ENCODE data around the gene RNPEPL1.

The RNPEPL1 gene

DNA sequence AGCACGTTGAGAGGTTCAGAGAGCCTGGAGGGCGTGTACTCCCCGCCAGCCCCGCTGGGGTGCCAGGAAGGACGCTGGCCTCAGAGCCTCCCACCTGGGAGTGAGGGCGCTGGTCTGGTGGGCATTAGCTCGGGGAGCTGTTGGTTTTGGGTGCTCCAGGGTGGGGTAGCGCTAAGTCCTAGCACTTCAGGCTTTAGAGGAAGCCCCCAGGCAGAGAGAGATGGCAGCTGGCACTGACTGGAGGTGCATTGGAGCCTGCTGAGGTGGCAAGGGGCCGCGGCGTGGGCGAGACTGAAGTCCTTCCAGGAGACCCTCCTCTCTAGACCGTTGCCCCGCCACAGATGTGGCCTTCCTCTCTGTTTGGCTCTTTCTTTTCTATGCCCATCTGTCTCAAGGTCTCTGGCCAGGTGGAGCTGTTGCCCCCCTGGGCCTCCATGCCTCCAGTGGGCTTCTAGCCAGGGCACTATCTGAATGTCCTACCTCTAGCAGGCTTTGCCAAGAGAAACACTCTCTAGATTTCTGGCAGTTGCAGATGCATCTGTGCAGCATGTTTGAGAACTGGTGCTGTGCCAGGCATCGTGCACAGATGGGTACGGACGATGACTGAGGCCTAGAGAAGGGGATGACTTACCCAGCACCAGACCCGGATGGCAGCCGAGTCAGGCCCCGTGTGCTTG lies 24.9 kb downstream of the RNPEPL1 start:
- DNase-seq: no peak

DNA sequence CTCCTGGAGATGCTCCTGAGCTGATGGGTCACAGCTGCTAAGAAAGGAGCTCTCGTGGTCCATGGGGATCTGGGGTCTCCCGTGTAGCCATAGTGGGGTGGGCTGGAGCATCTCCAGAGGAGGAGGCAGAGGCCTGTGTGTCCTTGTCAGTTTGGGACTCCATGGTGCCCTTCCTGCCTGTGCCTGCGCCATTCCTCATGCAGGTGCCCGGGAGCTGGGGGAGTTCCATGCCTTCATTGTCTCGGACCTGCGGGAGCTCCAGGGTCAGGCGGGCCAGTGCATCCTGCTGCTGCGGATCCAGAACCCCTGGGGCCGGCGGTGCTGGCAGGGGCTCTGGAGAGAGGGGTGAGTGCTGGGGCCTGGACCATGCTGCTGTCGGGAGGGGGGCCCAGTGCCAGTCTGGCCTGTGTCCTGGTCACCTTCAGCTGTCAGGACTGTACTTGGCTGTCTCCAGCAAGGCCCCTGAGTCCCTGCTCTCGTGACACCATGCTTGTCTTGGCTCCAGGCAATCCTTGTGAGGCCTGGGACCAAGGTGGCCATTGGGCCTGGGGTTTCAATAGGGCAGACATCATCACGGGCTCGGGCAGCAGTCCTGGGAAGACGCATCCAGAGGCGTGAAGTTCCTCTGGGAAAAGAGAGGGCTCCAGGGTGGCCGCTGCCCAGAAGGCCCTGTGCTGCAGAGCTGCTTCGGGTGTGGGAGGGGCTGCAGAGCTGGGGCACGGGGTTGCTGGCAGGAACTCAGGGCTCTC lies 25.6 kb downstream of the RNPEPL1 start:
- DNase-seq: no peak

- no peak for DNase-seq
Measured at GRCh38 chr2:240594511-240595380, 26.5 kb downstream of the RNPEPL1 start.

DNA sequence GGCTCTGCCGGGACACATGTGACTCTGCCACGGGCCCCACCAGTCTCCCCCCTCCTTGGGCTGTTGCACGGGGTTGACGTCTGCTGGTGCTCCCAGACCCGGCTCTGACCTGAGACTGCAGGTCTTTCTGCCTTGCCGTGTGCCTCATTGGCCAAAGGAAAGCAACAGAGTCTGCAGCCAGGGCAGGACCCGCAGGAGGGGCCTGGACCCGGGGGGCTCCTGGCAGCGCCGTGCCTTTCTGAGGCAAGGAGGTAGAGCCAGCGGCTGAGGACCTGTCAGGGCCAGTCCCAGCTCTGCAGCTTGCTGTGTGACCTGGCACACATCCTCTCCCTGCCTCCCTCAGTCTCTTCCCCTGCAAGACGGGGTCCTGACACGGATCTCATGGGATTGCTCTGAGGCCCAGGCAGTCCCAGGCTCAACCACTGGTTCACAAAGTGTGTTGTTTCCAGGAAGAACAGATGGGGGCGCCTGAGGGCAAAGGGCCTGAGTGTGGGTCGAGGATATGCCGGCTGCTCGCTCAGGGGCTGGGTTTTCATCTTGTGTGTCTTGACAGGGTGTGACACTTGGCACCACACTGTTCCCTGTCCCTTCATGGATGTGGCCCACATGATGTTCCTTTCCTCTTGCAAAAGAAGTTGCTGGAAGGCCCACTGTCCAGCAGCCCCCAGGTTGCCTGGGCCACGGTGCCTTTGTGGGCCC lies 27.2 kb downstream of the RNPEPL1 start:
- DNase-seq: no peak

DNA sequence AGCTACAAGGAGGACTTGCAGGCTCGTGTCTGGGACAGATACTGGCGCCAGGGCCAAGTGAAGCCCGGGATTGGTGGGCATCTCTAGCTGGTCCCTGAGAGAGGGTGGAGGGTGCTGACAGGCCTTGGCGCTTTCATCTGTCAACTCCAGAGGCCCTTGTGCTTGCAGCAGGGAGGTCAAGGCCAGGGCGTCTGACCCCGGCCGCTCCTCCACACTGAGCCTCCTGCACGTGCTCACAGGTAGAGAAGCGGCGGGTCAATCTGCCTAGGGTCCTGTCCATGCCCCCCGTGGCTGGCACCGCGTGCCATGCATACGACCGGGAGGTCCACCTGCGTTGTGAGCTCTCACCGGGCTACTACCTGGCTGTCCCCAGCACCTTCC lies 27.8 kb downstream of the RNPEPL1 start:
- DNase-seq: no peak

GRCh38 chr2:240596491-240596931 lies 28.2 kb downstream of the RNPEPL1 start:
- DNase-seq: no peak

DNA sequence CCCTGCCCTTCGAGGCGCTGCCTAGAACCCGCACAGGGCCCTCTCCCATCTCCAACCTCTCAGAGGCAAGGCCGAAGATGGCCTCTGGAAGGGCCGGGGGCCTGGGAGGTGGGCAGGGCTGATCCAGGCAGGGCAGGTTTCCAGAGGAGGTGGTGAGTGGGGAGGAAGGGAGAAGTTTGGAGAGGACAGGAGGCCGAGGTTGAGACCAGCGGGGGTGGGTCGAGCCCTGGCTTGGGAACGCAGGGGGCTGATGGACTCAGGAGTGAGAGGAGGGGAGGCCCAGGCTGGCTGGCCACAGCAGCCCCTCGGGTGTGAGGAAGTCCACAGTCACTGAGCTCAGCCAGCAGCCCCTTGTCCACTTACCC lies 28.8 kb downstream of the RNPEPL1 start:
- no peak for DNase-seq

DNA sequence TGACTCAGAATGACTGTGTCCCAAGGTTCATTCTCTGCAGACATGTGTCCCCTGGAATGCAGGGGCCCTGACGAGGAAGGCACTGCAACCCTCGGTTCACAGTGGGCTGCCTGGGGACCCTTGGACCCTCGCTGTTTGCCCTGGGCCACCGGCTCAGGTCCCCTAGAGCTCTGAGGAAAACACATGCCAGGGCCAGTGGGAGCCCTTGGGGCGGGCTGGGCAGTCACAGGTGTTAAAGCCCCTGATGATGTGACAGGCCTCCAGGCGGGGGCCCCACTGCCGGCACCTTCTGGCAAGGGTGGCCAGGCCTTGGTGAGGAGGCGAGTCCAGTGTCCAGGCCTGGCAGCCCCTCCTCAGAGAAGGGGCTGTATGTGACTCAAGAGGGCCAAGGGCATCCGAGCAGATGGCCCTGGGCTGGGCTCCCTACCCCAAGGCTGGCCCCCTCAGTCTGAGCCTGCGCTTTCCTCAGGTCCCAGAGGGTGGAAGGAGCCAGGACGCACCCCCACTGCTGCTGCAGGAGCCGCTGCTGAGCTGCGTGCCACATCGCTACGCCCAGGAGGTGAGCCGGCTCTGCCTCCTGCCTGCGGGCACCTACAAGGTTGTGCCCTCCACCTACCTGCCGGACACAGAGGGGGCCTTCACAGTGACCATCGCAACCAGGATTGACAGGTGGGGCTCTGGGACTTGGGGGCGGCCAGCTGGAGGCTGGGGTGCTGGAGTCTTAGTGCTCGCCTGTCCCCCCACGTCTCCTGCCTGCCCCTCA lies 29.3 kb downstream of the RNPEPL1 start:
- no peak for DNase-seq

- no peak for DNase-seq
Measured at GRCh38 chr2:240598311-240598911, 30.1 kb downstream of the RNPEPL1 start.

- DNase-seq: no peak
Measured at GRCh38 chr2:240599141-240599583, 30.9 kb downstream of the RNPEPL1 start.

GRCh38 chr2:240600451-240600961 lies 32.2 kb downstream of the RNPEPL1 start:
- no peak for DNase-seq

DNA sequence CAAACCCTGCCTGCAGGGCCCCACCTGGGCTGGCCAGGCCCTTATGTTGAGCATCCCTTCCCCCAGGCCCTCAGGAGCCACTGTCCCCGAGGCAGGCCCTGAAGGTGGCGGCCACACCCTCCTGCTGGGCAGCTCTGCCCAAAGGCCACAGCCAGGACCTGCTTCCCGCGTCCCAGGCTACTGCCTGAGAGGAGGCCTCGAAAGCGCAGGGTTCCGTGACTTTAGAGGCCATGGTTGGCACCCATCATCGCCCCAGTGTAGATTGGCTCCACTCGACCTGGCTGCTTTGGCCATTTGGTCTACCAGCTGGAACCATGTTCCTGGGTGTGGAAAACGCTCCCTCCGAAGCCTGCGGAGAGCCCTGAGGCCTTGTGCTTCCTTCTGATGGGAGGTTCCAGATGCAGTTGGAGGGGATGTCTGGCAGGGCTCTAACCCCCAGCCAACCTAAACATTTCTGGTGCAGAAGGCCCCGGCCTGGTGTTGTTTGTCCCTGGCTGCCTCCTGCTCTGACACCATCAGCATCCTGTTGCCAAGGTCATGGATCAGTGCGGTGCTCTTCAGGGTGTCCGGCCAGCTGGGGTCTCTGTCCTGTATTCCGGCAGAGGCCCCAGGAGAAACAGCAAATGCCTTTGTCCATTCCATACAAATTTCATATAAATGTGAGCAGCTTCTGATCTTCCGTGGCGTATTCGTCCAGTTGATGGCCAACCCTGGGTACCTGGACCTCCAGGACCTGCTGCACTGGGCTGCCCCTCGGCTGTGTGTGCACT lies 33.0 kb downstream of the RNPEPL1 start:
- DNase-seq: no peak

DNA sequence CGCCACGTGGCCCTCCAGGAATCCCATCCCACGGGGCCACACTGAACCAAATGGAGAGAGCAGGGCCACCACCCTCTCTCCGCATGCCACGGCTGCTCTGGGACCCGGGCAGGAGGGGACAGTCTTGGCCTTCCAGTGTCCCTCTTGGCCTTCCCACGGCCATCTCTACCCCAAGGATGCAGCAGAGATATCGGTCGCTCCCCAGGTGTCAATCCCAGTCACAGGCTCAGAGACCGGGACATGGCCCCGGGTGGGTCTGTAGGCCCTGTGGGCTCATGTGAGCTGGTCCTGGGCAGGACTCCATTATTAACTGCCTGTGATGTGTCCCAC lies 33.5 kb downstream of the RNPEPL1 start:
- no peak for DNase-seq

GRCh38 chr2:240602266-240603050 lies 34.2 kb downstream of the RNPEPL1 start:
- DNase-seq: no peak

GRCh38 chr2:240603081-240603835 lies 35.0 kb downstream of the RNPEPL1 start:
- DNase-seq: no peak

- DNase-seq: no peak
Measured at GRCh38 chr2:240603846-240604245, 35.6 kb downstream of the RNPEPL1 start.

DNA sequence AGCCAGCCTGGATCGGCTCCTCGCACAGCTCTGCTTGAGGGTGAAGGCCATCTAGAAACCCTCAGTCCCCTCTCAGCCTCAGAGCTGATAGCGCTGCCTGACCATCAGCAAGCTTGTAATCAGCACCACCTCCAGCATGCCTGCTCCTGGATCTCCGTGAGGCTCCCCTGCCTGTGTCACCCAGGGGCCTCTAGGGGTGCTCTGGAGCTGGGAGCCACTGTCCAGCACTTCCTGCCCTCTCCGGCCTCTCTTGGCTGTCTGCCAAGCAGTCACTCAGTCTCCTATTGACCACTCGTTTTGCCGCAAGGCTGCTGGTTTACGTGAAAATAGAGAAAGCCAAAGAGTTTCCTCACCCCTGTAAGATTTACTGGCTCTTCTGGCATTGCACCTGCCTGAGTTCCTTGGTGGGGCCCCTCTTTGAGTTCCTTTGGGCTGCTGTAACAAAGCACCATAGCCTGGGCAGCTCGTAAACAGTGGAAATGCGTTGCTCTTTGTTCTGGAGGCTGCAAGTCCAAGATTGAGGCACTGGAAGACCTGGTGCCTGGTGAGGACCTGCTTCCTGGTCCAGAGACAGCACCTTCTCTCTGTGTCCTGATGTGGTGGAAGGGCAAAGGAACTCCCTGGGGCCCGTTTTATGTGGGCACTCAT lies 36.1 kb downstream of the RNPEPL1 start:
- DNase-seq: no peak

- no peak for DNase-seq
Measured at GRCh38 chr2:240604939-240605716, 36.8 kb downstream of the RNPEPL1 start.
